Astrocyte of the hippocampus (primary cell): Measurements from ENCODE around the gene ABCF2.

Source experiments
- DNase-seq: peaks from one replicate; pipeline ENCODE4 v3.0.0; 2011; ENCODE audit warnings: low read depth, low spot score

Gene ABCF2

GRCh38 chr7:151225948-151226510, 976 bp downstream of the ABCF2 start:
- DNase-seq: no peak

GRCh38 chr7:151223728-151224127, 3.3 kb downstream of the ABCF2 start:
- DNase-seq: no peak

GRCh38 chr7:151218170-151218569, 8.8 kb downstream of the ABCF2 start:
- DNase-seq: no peak

GRCh38 chr7:151215396-151215795, 11.6 kb downstream of the ABCF2 start:
- DNase-seq: no peak

GRCh38 chr7:151213826-151214225, 13.2 kb downstream of the ABCF2 start:
- DNase-seq: no peak

- DNase-seq: no peak
Observed at GRCh38 chr7:151212626-151213025, 14.4 kb downstream of the ABCF2 start.

- DNase-seq: no peak
Observed at GRCh38 chr7:151211155-151211772, 15.7 kb downstream of the ABCF2 start.

GRCh38 chr7:151210087-151210854, 16.7 kb downstream of the ABCF2 start, which contains the start of gene H2BK1:
Gene H2BK1 (minus strand): TSS chr7:151210488. CDS start chr7:151210318, 170 bp downstream.
- DNase-seq: no peak

GRCh38 chr7:151209588-151209987, 17.4 kb downstream of the ABCF2 start:
- DNase-seq: no peak

- DNase-seq: no peak
Observed at GRCh38 chr7:151208253-151208862, 18.6 kb downstream of the ABCF2 start.

- DNase-seq: no peak
Observed at GRCh38 chr7:151207804-151208203, 19.2 kb downstream of the ABCF2 start.

- no peak for DNase-seq
Observed at GRCh38 chr7:151207315-151207714, 19.7 kb downstream of the ABCF2 start.

- DNase-seq: no peak
Observed at GRCh38 chr7:151206914-151207313, 20.1 kb downstream of the ABCF2 start.

- DNase-seq: no peak
Observed at GRCh38 chr7:151205730-151206129, 21.3 kb downstream of the ABCF2 start.

- no peak for DNase-seq
Observed at GRCh38 chr7:151204383-151205032, 22.5 kb downstream of the ABCF2 start.

GRCh38 chr7:151202836-151203235, 24.2 kb downstream of the ABCF2 start:
- DNase-seq: no peak

GRCh38 chr7:151201751-151202150, 25.3 kb downstream of the ABCF2 start:
- no peak for DNase-seq

GRCh38 chr7:151201344-151201743, 25.7 kb downstream of the ABCF2 start:
- no peak for DNase-seq

- peak; percentile 40 for DNase-seq
Observed at GRCh38 chr7:151198945-151199848, 27.8 kb downstream of the ABCF2 start.

GRCh38 chr7:151197932-151198331, 29.1 kb downstream of the ABCF2 start:
- no peak for DNase-seq
